GM23338 (cell line): ENCODE results near the gene NDUFAF8. TPM values are rescaled to one million over a fixed set of nuclear protein-coding genes. Genes with fewer than 3 reads are reported as not detected.

Experiments used
- ATAC-seq: fragments of 200-7000 bp; cut with Tn5 transposase; 3 replicates; pipeline ENCODE4 v1.9.1; 2020
- DNase-seq: peaks from one replicate; pipeline ENCODE4 v3.0.0-alpha.2; 2015; ENCODE audit warnings: low spot score
- H2AFZ ChIP-seq: fragments of 200-600 bp; sonication (generic); 2 replicates; pipeline ENCODE4 v1.8.0; 2016; ENCODE audit warnings: antibody characterized with exemption, mild to moderate bottlenecking, moderate library complexity
- H3F3A ChIP-seq: fragments of 200-600 bp; sonication (generic); replicated peaks from 2 replicates; pipeline ENCODE4 v1.8.0; 2017; ENCODE audit warnings: antibody characterized with exemption, mixed run types, low read depth
- H3K27ac ChIP-seq: fragments of 200-600 bp; sonication (generic); 2 replicates; pipeline ENCODE4 v1.6.1; 2016; ENCODE audit warnings: low read depth
- H3K27me3 ChIP-seq: fragments of 200-600 bp; sonication (generic); 2 replicates; pipeline ENCODE4 v1.8.0; 2016; ENCODE audit warnings: mild to moderate bottlenecking, mixed run types, moderate library complexity; ENCODE audit not compliant: insufficient read depth
- H3K36me3 ChIP-seq: fragments of 200-600 bp; sonication (generic); 2 replicates; pipeline ENCODE4 v1.8.0; 2016; ENCODE audit warnings: mild to moderate bottlenecking; ENCODE audit not compliant: insufficient read depth
- H3K4me1 ChIP-seq: fragments of 200-600 bp; sonication (generic); 2 replicates; pipeline ENCODE4 v1.8.0; 2016; ENCODE audit warnings: mild to moderate bottlenecking, moderate library complexity; ENCODE audit not compliant: insufficient read depth
- H3K4me2 ChIP-seq: fragments of 200-600 bp; sonication (generic); 2 replicates; pipeline ENCODE4 v1.7.1; 2017; ENCODE audit warnings: mixed run types
- H3K4me3 ChIP-seq: fragments of 200-600 bp; sonication (generic); 2 replicates; pipeline ENCODE4 v1.6.1; 2016; ENCODE audit warnings: mixed run types
- H3K79me2 ChIP-seq: fragments of 200-600 bp; sonication (generic); replicated peaks from 2 replicates; pipeline ENCODE4 v1.8.0; 2017; ENCODE audit warnings: mild to moderate bottlenecking; ENCODE audit not compliant: insufficient read depth
- H3K9me2 ChIP-seq: fragments of 200-600 bp; sonication (generic); 2 replicates; pipeline ENCODE4 v1.8.0; 2017; ENCODE audit not compliant: insufficient read depth
- H4K20me1 ChIP-seq: fragments of 200-600 bp; sonication (generic); replicated peaks from 2 replicates; pipeline ENCODE4 v1.8.0; 2017; ENCODE audit warnings: mild to moderate bottlenecking; ENCODE audit not compliant: insufficient read depth
- H3K27ac Mint-ChIP-seq: 2 replicates; pipeline ENCODE4 v1.8.0; 2020; ENCODE audit warnings: inconsistent platforms, mild to moderate bottlenecking, moderate library complexity, mixed read lengths
- H3K27me3 Mint-ChIP-seq: 3 replicates; pipeline ENCODE4 v1.8.0; 2022; ENCODE audit warnings: low read depth, mild to moderate bottlenecking, moderate library complexity, mixed read lengths, inconsistent platforms; ENCODE audit not compliant: insufficient read depth, poor library complexity
- H3K36me3 Mint-ChIP-seq: 3 replicates; pipeline ENCODE4 v1.8.0; 2021; ENCODE audit warnings: low read depth, mild to moderate bottlenecking, inconsistent platforms, moderate library complexity, mixed read lengths
- H3K4me1 Mint-ChIP-seq: 3 replicates; pipeline ENCODE4 v1.8.0; 2020; ENCODE audit warnings: mild to moderate bottlenecking, inconsistent platforms, mixed read lengths
- H3K4me3 Mint-ChIP-seq: 3 replicates; pipeline ENCODE4 v1.8.0; 2021; ENCODE audit warnings: moderate library complexity, mild to moderate bottlenecking, inconsistent platforms, mixed read lengths
- H3K9me3 Mint-ChIP-seq: 3 replicates; pipeline ENCODE4 v1.8.0; 2020; ENCODE audit warnings: moderate library complexity, mild to moderate bottlenecking, inconsistent platforms, mixed read lengths
- CREB1 ChIP-seq: fragments of 250-450 bp; sonication (Bioruptor Pico); IDR thresholded peaks from 2 replicates; pipeline ENCODE4 v1.5.0; 2020; ENCODE audit warnings: low read depth, mild to moderate bottlenecking, moderate library complexity
- CTCF ChIP-seq, 2 experiments: fragments of 200-600 bp in 1 of 2; sonication (generic) in 1 of 2; conservative IDR thresholded peaks; 2 replicates each; pipeline versions ENCODE4 v1.5.1 to v1.6.1; 2016 to 2017; ENCODE audit warnings: antibody characterized with exemption in 2 of 2, low read depth in 2 of 2, mild to moderate bottlenecking in 2 of 2, moderate library complexity in 1 of 2
- EZH2 ChIP-seq: fragments of 200-600 bp; sonication (generic); IDR thresholded peaks from one replicate; pipeline ENCODE4 v1.8.0; 2017; ENCODE audit warnings: antibody characterized with exemption, mild to moderate bottlenecking, low read depth; ENCODE audit not compliant: unreplicated experiment
- EZH2phosphoT487 ChIP-seq: fragments of 200-600 bp; sonication (generic); IDR thresholded peaks from one replicate; pipeline ENCODE4 v1.8.1; 2018; ENCODE audit warnings: antibody characterized with exemption; ENCODE audit not compliant: unreplicated experiment
- NANOG ChIP-seq: IDR thresholded peaks from 2 replicates; pipeline ENCODE4 v1.6.1; 2016; ENCODE audit warnings: antibody characterized with exemption, borderline replicate concordance
- POLR2AphosphoS5 ChIP-seq: IDR thresholded peaks from 2 replicates; pipeline ENCODE4 v1.6.1; 2016; ENCODE audit warnings: antibody characterized with exemption, low read depth
- REST ChIP-seq: IDR thresholded peaks from one replicate; pipeline ENCODE4 v1.6.1; 2018; ENCODE audit warnings: antibody characterized with exemption; ENCODE audit not compliant: unreplicated experiment
- STAT1 ChIP-seq: IDR thresholded peaks from one replicate; pipeline ENCODE4 v1.6.1; 2016; ENCODE audit warnings: antibody characterized with exemption; ENCODE audit not compliant: unreplicated experiment
- ZNF114 ChIP-seq: fragments of 250-450 bp; sonication (Bioruptor Pico); IDR thresholded peaks from 2 replicates; pipeline ENCODE4 v1.5.0; 2020; ENCODE audit warnings: mild to moderate bottlenecking, moderate library complexity
- ZNF331 ChIP-seq: fragments of 250-450 bp; sonication (Bioruptor Pico); IDR thresholded peaks from 2 replicates; pipeline ENCODE4 v1.5.0; 2020; ENCODE audit warnings: low read depth, mild to moderate bottlenecking, moderate library complexity
- polyA plus RNA-seq: library from polyadenylated mRNA; unstranded; fragments of >200 nt; fragmentation: Nextera tagmentation; extraction: Ambion mirVana; gene quantifications from 2 replicates; pipeline ENCODE4 v1.2.1, GENCODE V29; 2016
- total RNA-seq: library from RNA; depleted of rRNA; stranded (reverse); fragments of >200 nt; shearing (Covaris generic); gene quantifications from 2 replicates; pipeline ENCODE4 v1.2.3, GENCODE V29; 2014
- TF ChIP-seq, protein P1 (sequence below): IDR thresholded peaks from 2 replicates; pipeline ENCODE4 v1.6.1; 2016; ENCODE audit warnings: antibody characterized with exemption
- TF ChIP-seq, protein P2 (sequence below): fragments of 250-450 bp; sonication (Bioruptor Pico); IDR thresholded peaks from 2 replicates; pipeline ENCODE4 v1.5.0; 2020; ENCODE audit warnings: mild to moderate bottlenecking, moderate library complexity

The NDUFAF8 gene
- total and polyA plus RNA-seq, 2 experiments from 2014 or later, result 21.5 to 156 TPM

DNA sequence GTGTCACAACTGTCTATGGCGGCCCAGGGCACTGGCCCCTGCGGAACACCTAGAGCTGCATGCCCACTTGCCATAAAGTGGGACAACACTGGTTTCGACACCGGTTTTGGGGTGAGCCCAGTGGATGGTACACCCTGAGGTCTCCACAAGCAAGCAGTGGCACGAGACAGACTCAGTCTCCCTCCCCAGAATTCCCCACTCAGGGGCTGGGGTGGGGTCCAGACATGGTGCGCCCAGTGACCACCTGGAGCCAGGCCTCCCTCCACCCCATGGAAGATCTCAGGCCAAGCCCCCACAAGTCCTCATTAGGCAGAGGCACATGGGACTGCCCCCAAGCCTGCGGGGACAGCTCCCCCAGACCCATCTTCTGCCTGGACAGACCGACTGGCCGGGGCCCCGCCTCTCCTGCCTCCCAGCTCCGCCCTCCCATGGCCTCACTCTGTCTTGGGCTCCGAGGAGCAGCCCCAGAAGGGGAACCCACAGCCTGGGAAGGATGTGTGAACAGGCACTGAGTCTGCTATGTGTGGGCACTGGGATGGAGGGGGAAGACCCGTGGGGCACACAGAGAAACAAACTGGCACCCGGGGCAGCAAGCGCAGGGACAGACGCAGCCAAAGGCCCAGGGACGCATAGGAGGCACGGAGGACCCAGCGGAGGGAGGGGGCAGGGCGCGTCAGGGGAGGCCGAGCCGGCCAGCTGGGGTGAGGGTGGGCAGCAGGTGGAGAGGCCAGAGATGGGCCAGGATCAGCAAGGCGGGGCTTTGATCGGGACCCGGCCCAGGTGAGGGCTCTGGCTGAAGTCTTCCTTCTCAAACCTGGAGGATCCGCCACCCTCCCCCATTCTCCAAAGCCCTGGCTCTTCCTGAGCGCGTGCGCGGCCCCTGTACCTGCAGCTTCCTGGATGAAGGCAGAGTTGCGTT, 3.0 kb upstream of the NDUFAF8 start:
- TF ChIP-seq NANOG (no peak), ZNF114 (no peak), POLR2AphosphoS5 (no peak), CREB1 (CRISPR knock-in tag) (no peak), STAT1 (no peak), REST (no peak), EZH2 (no peak), CTCF (conservative IDR thresholded peaks at IDR 0.05; ENCODE audit: low read depth in 2 of 2) (no peak), EZH2phosphoT487 (no peak), ZNF331 (CRISPR knock-in tag) (no peak)
- TF ChIP-seq, protein P1, sequence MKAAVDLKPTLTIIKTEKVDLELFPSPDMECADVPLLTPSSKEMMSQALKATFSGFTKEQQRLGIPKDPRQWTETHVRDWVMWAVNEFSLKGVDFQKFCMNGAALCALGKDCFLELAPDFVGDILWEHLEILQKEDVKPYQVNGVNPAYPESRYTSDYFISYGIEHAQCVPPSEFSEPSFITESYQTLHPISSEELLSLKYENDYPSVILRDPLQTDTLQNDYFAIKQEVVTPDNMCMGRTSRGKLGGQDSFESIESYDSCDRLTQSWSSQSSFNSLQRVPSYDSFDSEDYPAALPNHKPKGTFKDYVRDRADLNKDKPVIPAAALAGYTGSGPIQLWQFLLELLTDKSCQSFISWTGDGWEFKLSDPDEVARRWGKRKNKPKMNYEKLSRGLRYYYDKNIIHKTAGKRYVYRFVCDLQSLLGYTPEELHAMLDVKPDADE, result no peak
- TF ChIP-seq, protein P2, sequence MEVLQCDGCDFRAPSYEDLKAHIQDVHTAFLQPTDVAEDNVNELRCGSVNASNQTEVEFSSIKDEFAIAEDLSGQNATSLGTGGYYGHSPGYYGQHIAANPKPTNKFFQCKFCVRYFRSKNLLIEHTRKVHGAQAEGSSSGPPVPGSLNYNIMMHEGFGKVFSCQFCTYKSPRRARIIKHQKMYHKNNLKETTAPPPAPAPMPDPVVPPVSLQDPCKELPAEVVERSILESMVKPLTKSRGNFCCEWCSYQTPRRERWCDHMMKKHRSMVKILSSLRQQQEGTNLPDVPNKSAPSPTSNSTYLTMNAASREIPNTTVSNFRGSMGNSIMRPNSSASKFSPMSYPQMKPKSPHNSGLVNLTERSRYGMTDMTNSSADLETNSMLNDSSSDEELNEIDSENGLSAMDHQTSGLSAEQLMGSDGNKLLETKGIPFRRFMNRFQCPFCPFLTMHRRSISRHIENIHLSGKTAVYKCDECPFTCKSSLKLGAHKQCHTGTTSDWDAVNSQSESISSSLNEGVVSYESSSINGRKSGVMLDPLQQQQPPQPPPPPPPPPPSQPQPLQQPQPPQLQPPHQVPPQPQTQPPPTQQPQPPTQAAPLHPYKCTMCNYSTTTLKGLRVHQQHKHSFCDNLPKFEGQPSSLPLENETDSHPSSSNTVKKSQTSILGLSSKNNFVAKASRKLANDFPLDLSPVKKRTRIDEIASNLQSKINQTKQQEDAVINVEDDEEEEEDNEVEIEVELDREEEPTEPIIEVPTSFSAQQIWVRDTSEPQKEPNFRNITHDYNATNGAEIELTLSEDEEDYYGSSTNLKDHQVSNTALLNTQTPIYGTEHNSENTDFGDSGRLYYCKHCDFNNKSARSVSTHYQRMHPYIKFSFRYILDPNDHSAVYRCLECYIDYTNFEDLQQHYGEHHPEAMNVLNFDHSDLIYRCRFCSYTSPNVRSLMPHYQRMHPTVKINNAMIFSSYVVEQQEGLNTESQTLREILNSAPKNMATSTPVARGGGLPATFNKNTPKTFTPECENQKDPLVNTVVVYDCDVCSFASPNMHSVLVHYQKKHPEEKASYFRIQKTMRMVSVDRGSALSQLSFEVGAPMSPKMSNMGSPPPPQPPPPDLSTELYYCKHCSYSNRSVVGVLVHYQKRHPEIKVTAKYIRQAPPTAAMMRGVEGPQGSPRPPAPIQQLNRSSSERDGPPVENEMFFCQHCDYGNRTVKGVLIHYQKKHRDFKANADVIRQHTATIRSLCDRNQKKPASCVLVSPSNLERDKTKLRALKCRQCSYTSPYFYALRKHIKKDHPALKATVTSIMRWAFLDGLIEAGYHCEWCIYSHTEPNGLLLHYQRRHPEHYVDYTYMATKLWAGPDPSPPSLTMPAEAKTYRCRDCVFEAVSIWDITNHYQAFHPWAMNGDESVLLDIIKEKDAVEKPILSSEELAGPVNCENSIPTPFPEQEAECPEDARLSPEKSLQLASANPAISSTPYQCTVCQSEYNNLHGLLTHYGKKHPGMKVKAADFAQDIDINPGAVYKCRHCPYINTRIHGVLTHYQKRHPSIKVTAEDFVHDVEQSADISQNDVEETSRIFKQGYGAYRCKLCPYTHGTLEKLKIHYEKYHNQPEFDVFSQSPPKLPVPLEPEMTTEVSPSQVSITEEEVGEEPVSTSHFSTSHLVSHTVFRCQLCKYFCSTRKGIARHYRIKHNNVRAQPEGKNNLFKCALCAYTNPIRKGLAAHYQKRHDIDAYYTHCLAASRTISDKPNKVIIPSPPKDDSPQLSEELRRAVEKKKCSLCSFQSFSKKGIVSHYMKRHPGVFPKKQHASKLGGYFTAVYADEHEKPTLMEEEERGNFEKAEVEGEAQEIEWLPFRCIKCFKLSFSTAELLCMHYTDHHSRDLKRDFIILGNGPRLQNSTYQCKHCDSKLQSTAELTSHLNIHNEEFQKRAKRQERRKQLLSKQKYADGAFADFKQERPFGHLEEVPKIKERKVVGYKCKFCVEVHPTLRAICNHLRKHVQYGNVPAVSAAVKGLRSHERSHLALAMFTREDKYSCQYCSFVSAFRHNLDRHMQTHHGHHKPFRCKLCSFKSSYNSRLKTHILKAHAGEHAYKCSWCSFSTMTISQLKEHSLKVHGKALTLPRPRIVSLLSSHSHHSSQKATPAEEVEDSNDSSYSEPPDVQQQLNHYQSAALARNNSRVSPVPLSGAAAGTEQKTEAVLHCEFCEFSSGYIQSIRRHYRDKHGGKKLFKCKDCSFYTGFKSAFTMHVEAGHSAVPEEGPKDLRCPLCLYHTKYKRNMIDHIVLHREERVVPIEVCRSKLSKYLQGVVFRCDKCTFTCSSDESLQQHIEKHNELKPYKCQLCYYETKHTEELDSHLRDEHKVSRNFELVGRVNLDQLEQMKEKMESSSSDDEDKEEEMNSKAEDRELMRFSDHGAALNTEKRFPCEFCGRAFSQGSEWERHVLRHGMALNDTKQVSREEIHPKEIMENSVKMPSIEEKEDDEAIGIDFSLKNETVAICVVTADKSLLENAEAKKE (CRISPR knock-in tag), result no peak
- no peak overlapping the region for H3K4me3 ChIP-seq
- H2AFZ ChIP-seq, result no peak overlapping the region
- no peaks in the 10 kb centered on the region for H3K27me3 ChIP-seq
- H3K36me3 Mint-ChIP-seq, result peaks cover 9% of the 10 kb centered on the region
- H3K9me2 ChIP-seq, result no peaks in the 10 kb centered on the region
- no peaks in the 10 kb centered on the region for H3K36me3 ChIP-seq
- no peak overlapping the region for H3K4me2 ChIP-seq
- H3K79me2 ChIP-seq, result peaks cover 17% of the 10 kb centered on the region
- ATAC-seq, result no peak
- no peak overlapping the region for H3K4me3 Mint-ChIP-seq
- H4K20me1 ChIP-seq, result no peaks in the 10 kb centered on the region
- H3K4me1 ChIP-seq, result no peaks in the 10 kb centered on the region
- H3K4me1 Mint-ChIP-seq, result peaks cover 13% of the 10 kb centered on the region
- H3K27ac Mint-ChIP-seq, result no peak overlapping the region
- peaks cover 6% of the 10 kb centered on the region for H3K27me3 Mint-ChIP-seq
- DNase-seq, result no peak
- no peaks in the 10 kb centered on the region for H3K9me3 Mint-ChIP-seq
- no peak overlapping the region for H3K27ac ChIP-seq
- H3F3A ChIP-seq, result peaks cover 6% of the 10 kb centered on the region; the same call in 1 of the 2 replicates
